ENCODE data around the gene KY. TPM values are rescaled to one million over a fixed set of nuclear protein-coding genes. Genes with fewer than 3 reads are reported as not detected.

The KY gene
- total and polyA plus RNA-seq, 2 donors (not counting 1 experiment from before 2014, with no cell fraction given), result not detected

DNA sequence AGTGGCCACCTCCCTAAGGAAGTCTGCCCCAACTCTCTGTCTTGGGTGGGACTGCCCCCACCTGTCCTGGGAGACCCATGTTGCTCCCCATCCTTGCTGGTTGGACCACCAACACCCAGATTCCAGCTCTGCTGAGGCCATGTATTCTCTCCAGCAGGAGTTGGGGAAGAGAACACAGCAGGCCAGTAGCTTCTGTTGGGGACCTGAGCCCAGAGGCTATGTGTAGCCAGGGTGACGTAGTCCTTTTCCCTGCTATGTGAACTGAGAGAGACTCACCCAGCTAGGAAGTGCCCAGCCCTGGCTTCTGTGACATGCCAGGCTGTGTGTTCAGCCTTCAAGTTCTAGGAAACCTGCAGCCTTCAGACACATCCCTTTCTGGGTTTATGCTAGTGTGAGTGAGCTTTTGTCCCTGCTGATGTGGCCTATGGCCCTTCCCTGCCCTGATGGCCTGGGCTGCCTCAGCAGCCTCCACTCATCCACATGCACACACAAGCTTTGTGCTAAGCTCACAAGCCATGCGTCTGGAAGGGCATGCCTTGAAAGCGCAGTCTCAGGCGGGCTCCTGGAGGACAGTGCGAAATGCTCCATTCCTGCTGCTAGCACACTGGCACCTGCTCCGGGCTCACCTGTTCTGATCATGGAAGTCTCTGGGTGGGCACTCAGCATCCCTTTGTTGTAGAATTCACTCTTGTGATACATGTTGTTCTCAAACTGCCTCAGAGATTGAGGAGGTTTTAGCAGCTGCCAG, 42.6 kb downstream of the KY start:
- POLR2A ChIA-PET, result no interaction called here
- CTCF ChIA-PET, result no interaction called here

More for the DNA sequence above, 42.6 kb downstream of the KY start:
- no peaks in the 10 kb centered on the region for H4K20me1 ChIP-seq (ENCODE audit: control insufficient read depth, insufficient read depth, low read length, poor library complexity, severe bottlenecking)
- no peak overlapping the region for H2AFZ ChIP-seq (ENCODE audit: insufficient read depth, low read depth, low read length, poor library complexity, severe bottlenecking)
- 96% methylated on average over 6 of the region's 6 CpGs for WGBS (ENCODE audit: insufficient coverage)
- H3K9me3 Mint-ChIP-seq (ENCODE audit: insufficient read depth), result no peaks in the 10 kb centered on the region
- H3K36me3 ChIP-seq (replicated peaks in 1 of 2; ENCODE audit: control extremely low read depth in 1 of 2, control insufficient read depth in 1 of 2, extremely low read depth in 1 of 2, insufficient read depth in 2 of 2, low read length in 1 of 2), result no peaks in the 10 kb centered on the region
- no peaks in the 10 kb centered on the region for H3K27me3 Mint-ChIP-seq
- no peak overlapping the region for H3K4me3 ChIP-seq (ENCODE audit: control extremely low read depth in 1 of 5, extremely low read depth in 1 of 5, insufficient read depth in 1 of 5, low read depth in 2 of 5, low read length in 4 of 5)
- no peak overlapping the region for H3K4me2 ChIP-seq (replicated peaks; ENCODE audit: low read depth, low read length, poor library complexity, severe bottlenecking)
- H3K27ac Mint-ChIP-seq, result no peak overlapping the region
- no peaks in the 10 kb centered on the region for H3K4me1 Mint-ChIP-seq
- H3K79me2 ChIP-seq (ENCODE audit: control insufficient read depth, insufficient read depth, low read length), result no peaks in the 10 kb centered on the region
- no peak for ATAC-seq (ENCODE audit: low read depth)
- no peak overlapping the region for H3K27ac ChIP-seq (ENCODE audit: low read length in 2 of 2)
- no peak overlapping the region for H3K9ac ChIP-seq (ENCODE audit: low read length)
- no peak for DNase-seq
- H3K27me3 ChIP-seq (replicated peaks in 1 of 4; ENCODE audit: control extremely low read depth in 1 of 4, control insufficient read depth in 3 of 4, insufficient read depth in 4 of 4, low read length in 3 of 4), result peaks cover 0 to 4% (median 0%) of the 10 kb centered on the region in 4 experiments
- TF ChIP-seq CTCF (IDR thresholded peaks at IDR 0.05), result no peak
- TF ChIP-seq EZH2 (IDR thresholded peaks at IDR 0.05; ENCODE audit: borderline replicate concordance, insufficient read depth, low read depth, low read length, poor library complexity, severe bottlenecking), result no peak
- intact Hi-C loops (cut with micrococcal nuclease), result no loop called here
- H3K9me3 ChIP-seq (ENCODE audit: control extremely low read depth in 1 of 3, control insufficient read depth in 2 of 3, insufficient read depth in 1 of 3, low read length in 2 of 3), result no peaks in the 10 kb centered on the region
- H3K4me1 ChIP-seq (ENCODE audit: control insufficient read depth in 2 of 2, insufficient read depth in 2 of 2, low read length in 2 of 2), result no peaks in the 10 kb centered on the region
- no peak overlapping the region for H3K4me3 Mint-ChIP-seq

Measured in B cell (primary cell).